BE2C (cell line): ENCODE measurements around the gene CHSY3.

Experiments used
- DNase-seq: peaks from one replicate; pipeline ENCODE4 v3.0.0-alpha.2; 2020
- H3K27me3 ChIP-seq: fragments of 250-450 bp; sonication (Bioruptor Pico); 2 replicates; pipeline ENCODE4 v1.5.1; 2020; ENCODE audit warnings: mild to moderate bottlenecking
- H3K36me3 ChIP-seq: fragments of 250-450 bp; sonication (Bioruptor Pico); 2 replicates; pipeline ENCODE4 v1.5.1; 2020; ENCODE audit warnings: mild to moderate bottlenecking
- H3K4me1 ChIP-seq: fragments of 250-450 bp; sonication (Bioruptor Pico); 2 replicates; pipeline ENCODE4 v1.5.1; 2020
- H3K4me3 ChIP-seq: 2 replicates; pipeline ENCODE4 v1.5.1; 2011; ENCODE audit warnings: low read depth, low read length
- H3K9me3 ChIP-seq: fragments of 250-450 bp; sonication (Bioruptor Pico); 2 replicates; pipeline ENCODE4 v1.5.1; 2020
- CTCF ChIP-seq: IDR thresholded peaks from 2 replicates; pipeline ENCODE4 v1.5.1; 2012; ENCODE audit warnings: mild to moderate bottlenecking, low read depth, low read length

Gene CHSY3

GRCh38 chr5:129996896-129997295, 92.6 kb downstream of the CHSY3 start:
- no peaks in the 10 kb centered on the region for H3K9me3 ChIP-seq
- TF ChIP-seq CTCF: no peak
- no peak overlapping the region for H3K4me3 ChIP-seq
- H3K27me3 ChIP-seq: no peaks in the 10 kb centered on the region
- H3K4me1 ChIP-seq: no peaks in the 10 kb centered on the region
- no peaks in the 10 kb centered on the region for H3K36me3 ChIP-seq
- DNase-seq: no peak

DNA sequence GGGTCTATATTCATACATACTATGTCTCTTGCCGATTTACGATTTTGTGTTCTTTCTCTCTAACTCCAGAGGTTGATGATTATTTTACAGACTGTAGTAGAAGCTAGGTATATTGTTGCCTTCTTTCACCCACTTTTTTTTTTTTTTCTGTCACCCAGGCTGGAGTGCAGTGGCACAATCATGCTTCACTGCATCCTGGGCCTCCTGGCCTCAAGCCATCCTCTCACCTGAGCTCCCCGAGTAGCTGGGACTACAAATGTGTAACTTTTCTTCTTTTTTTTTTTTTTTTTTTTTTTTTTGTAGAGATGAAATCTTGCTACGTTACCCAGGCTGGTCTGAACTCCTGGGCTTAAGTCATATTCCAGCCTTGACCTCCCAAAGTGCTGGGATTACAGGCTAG, 96.2 kb downstream of the CHSY3 start:
- Histone ChIP-seq H3K4me1 (no peaks in the 10 kb centered on the region), H3K27me3 (no peaks in the 10 kb centered on the region), H3K9me3 (no peaks in the 10 kb centered on the region), H3K36me3 (no peaks in the 10 kb centered on the region), H3K4me3 (no peak overlapping the region)
- DNase-seq: no peak
- no peak for TF ChIP-seq CTCF

GRCh38 chr5:130002183-130002582, 97.9 kb downstream of the CHSY3 start:
- no peak for DNase-seq

DNA sequence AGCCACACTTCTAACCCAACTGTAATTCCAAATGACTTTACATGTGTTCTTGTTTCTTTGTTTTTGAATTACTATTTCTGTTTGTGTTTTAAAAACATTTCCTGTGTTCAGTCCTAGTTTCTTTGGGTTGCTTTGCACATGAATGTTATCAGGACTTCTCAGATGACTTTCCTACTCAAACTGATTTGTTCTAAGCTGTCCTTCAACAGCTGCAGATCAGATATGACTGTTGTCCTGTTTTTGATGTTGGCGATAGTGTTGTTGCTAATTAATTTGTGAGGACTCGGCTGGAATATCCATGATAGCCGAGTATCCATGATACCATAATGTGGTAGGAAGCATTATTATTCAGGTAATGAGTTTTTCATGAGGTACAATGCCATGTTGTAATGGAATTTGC, 98.6 kb downstream of the CHSY3 start:
- Histone ChIP-seq H3K4me1 (no peaks in the 10 kb centered on the region), H3K36me3 (no peaks in the 10 kb centered on the region), H3K4me3 (no peak overlapping the region), H3K27me3 (no peaks in the 10 kb centered on the region), H3K9me3 (no peaks in the 10 kb centered on the region)
- no peak for TF ChIP-seq CTCF
- no peak for DNase-seq

More at GRCh38 chr5:130002183-130002582, 97.9 kb downstream of the CHSY3 start:
- Histone ChIP-seq H3K36me3 (no peaks in the 10 kb centered on the region), H3K4me3 (no peak overlapping the region), H3K27me3 (no peaks in the 10 kb centered on the region), H3K4me1 (no peaks in the 10 kb centered on the region), H3K9me3 (no peaks in the 10 kb centered on the region)
- no peak for TF ChIP-seq CTCF

DNA sequence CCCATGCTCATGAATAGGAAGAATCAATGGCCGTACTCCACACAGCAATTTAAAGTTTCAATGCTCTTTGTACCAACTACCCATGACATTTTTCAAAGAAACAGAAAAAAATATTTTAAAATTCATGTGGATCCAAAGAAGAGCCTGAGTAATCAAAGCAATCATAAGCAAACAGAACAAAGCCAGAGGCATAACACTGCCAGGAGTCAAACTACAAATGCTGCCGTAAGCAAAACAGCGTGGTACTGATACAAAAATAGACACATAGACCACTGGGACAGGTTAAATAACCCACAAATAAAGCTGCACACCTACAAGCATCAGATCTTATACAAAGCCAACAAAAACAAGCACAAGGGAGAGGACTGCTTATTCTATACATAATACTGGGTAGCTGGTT, 107.7 kb downstream of the CHSY3 start:
- Histone ChIP-seq H3K36me3 (no peaks in the 10 kb centered on the region), H3K4me1 (no peaks in the 10 kb centered on the region), H3K9me3 (no peaks in the 10 kb centered on the region), H3K27me3 (no peaks in the 10 kb centered on the region), H3K4me3 (no peak overlapping the region)
- no peak for TF ChIP-seq CTCF
- no peak for DNase-seq

GRCh38 chr5:130017173-130017572, 112.9 kb downstream of the CHSY3 start:
- Histone ChIP-seq H3K36me3 (no peaks in the 10 kb centered on the region), H3K9me3 (no peaks in the 10 kb centered on the region; the same call in 1 of the 2 replicates), H3K27me3 (no peaks in the 10 kb centered on the region), H3K4me1 (no peaks in the 10 kb centered on the region), H3K4me3 (no peak overlapping the region)
- no peak for DNase-seq
- TF ChIP-seq CTCF: no peak
